Activated CD8-positive, alpha-beta memory T cell treated with anti-CD3 and anti-CD28 coated beads, Interleukin-2, amount 10 ng/mL, durations not matched to agents 7 days and 5 days (primary cell): Measurements from ENCODE around the gene GDF7. TPM values are rescaled to one million over a fixed set of nuclear protein-coding genes. Genes with fewer than 3 reads are reported as not detected.

Experiments
- ATAC-seq: fragments of 150-1000 bp; cut with Tn5 transposase; one replicate; pipeline ENCODE4 v1.10.0; 2021; ENCODE audit warnings: moderate library complexity
- CTCF ChIA-PET: fragments of 350-600 bp; sonication (Branson Sonifier 250); formaldehyde crosslinking; loops from one replicate; lab custom pipeline; 2021; ENCODE audit warnings: antibody characterized with exemption; lab: Charles Lee
- DNase-seq: peaks from one replicate; pipeline ENCODE4 v3.0.0-alpha.2; 2020
- H3K27ac Mint-ChIP-seq: one replicate; pipeline ENCODE4 v1.8.0; 2021; ENCODE audit warnings: mild to moderate bottlenecking, mixed read lengths
- H3K27me3 Mint-ChIP-seq: one replicate; pipeline ENCODE4 v1.8.0; 2021; ENCODE audit warnings: mixed read lengths
- H3K36me3 Mint-ChIP-seq: one replicate; pipeline ENCODE4 v1.8.0; 2021; ENCODE audit warnings: mild to moderate bottlenecking, mixed read lengths
- H3K4me1 Mint-ChIP-seq: one replicate; pipeline ENCODE4 v1.8.0; 2021; ENCODE audit warnings: mixed read lengths
- H3K4me3 Mint-ChIP-seq: one replicate; pipeline ENCODE4 v1.8.0; 2021; ENCODE audit warnings: mild to moderate bottlenecking, moderate library complexity, mixed read lengths
- H3K9me3 Mint-ChIP-seq: one replicate; pipeline ENCODE4 v1.8.0; 2022; ENCODE audit warnings: low read depth, mixed read lengths
- total RNA-seq, 2 experiments: library from RNA; stranded (reverse); gene quantifications; one replicate each; pipeline ENCODE4 v1.2.3, GENCODE V29; 2021

GDF7 gene
- total RNA-seq: not detected

- H3K4me3 Mint-ChIP-seq: peak within 1 kb of the TSS; percentile 61
- peaks cover 17% of the 10 kb centered on the region for H3K4me1 Mint-ChIP-seq
- DNase-seq (no peak), ATAC-seq (no peak)
- H3K27ac Mint-ChIP-seq: no peak within 1 kb of the TSS
- no peaks in the 10 kb centered on the region for H3K36me3 Mint-ChIP-seq
- H3K27me3 Mint-ChIP-seq: peaks cover 89% of the 10 kb centered on the region
- CTCF ChIA-PET: interaction anchor here (0.7 to 8.6 kb wide), 6 partner anchors 9 to 297 kb away, joined by 3 to 154 read pairs (median 8); partner anchors contain the start of genes HS1BP3 and RHOB
- H3K9me3 Mint-ChIP-seq: no peaks in the 10 kb centered on the region
Observed at GRCh38 chr2:20666304-20667150, at the start of gene GDF7. Gene GDF7, plus strand, starts transcription at chr2:20667144. Its CDS starts 96 bp downstream, at chr2:20667240.

GRCh38 chr2:20617892-20618467 is 49.0 kb upstream of the GDF7 start:
- Mint-ChIP-seq H3K9me3 (no peaks in the 10 kb centered on the region), H3K27ac (no peak overlapping the region), H3K36me3 (no peaks in the 10 kb centered on the region), H3K27me3 (no peaks in the 10 kb centered on the region), H3K4me3 (no peak overlapping the region), H3K4me1 (peaks cover 2% of the 10 kb centered on the region)
- CTCF ChIA-PET: interaction anchor here (1.1 kb wide), 1 partner anchor 33 kb away, joined by 3 read pairs; the partner anchor contains the start of gene HS1BP3
- no peak for ATAC-seq
- no peak for DNase-seq

GRCh38 chr2:20618468-20618885 is 48.5 kb upstream of the GDF7 start:
- H3K27ac Mint-ChIP-seq: no peak overlapping the region
- H3K27me3 Mint-ChIP-seq: no peaks in the 10 kb centered on the region
- no peaks in the 10 kb centered on the region for H3K36me3 Mint-ChIP-seq
- no peaks in the 10 kb centered on the region for H3K9me3 Mint-ChIP-seq
- CTCF ChIA-PET: interaction anchor here (1.1 kb wide), 1 partner anchor 33 kb away, joined by 3 read pairs; the partner anchor contains the start of gene HS1BP3
- no peak overlapping the region for H3K4me3 Mint-ChIP-seq
- ATAC-seq: no peak
- H3K4me1 Mint-ChIP-seq: peaks cover 2% of the 10 kb centered on the region
- DNase-seq: no peak

- Mint-ChIP-seq H3K9me3 (no peaks in the 10 kb centered on the region), H3K27ac (no peak overlapping the region), H3K4me1 (peaks cover 2% of the 10 kb centered on the region), H3K36me3 (no peaks in the 10 kb centered on the region), H3K4me3 (no peak overlapping the region), H3K27me3 (no peaks in the 10 kb centered on the region)
- CTCF ChIA-PET: interaction anchor here (0.7 kb wide), 1 partner anchor 19 kb away, joined by 3 read pairs; no protein-coding TSS in a partner anchor
- DNase-seq: no peak
- ATAC-seq: no peak
Observed at GRCh38 chr2:20618886-20619521, 47.9 kb upstream of the GDF7 start.

- ATAC-seq: no peak
Observed at GRCh38 chr2:20619624-20620024, 47.3 kb upstream of the GDF7 start.

GRCh38 chr2:20620271-20620681 is 46.7 kb upstream of the GDF7 start:
- ATAC-seq (no peak), DNase-seq (no peak)
- Mint-ChIP-seq H3K4me1 (peaks cover 2% of the 10 kb centered on the region), H3K4me3 (no peak overlapping the region), H3K27me3 (no peaks in the 10 kb centered on the region), H3K36me3 (no peaks in the 10 kb centered on the region), H3K27ac (no peak overlapping the region), H3K9me3 (no peaks in the 10 kb centered on the region)
- CTCF ChIA-PET: no interaction called here

More at GRCh38 chr2:20619624-20620024, 47.3 kb upstream of the GDF7 start:
- H3K27me3 Mint-ChIP-seq: no peaks in the 10 kb centered on the region
- H3K9me3 Mint-ChIP-seq: no peaks in the 10 kb centered on the region
- CTCF ChIA-PET: interaction anchor here (0.7 kb wide), 1 partner anchor 20 kb away, joined by 3 read pairs; no protein-coding TSS in a partner anchor
- no peak overlapping the region for H3K27ac Mint-ChIP-seq
- no peak overlapping the region for H3K4me3 Mint-ChIP-seq
- DNase-seq: no peak
- H3K36me3 Mint-ChIP-seq: no peaks in the 10 kb centered on the region
- peaks cover 2% of the 10 kb centered on the region for H3K4me1 Mint-ChIP-seq

- H3K27me3 Mint-ChIP-seq: no peaks in the 10 kb centered on the region
- no peaks in the 10 kb centered on the region for H3K9me3 Mint-ChIP-seq
- no peak overlapping the region for H3K4me3 Mint-ChIP-seq
- peaks cover 2% of the 10 kb centered on the region for H3K4me1 Mint-ChIP-seq
- ATAC-seq: no peak
- no peaks in the 10 kb centered on the region for H3K36me3 Mint-ChIP-seq
- DNase-seq: no peak
- CTCF ChIA-PET: interaction anchor here (1.3 kb wide), 1 partner anchor 22 kb away, joined by 3 read pairs; no protein-coding TSS in a partner anchor
- H3K27ac Mint-ChIP-seq: no peak overlapping the region
Observed at GRCh38 chr2:20620696-20621365, 46.1 kb upstream of the GDF7 start.

- Mint-ChIP-seq H3K36me3 (no peaks in the 10 kb centered on the region), H3K4me3 (no peak overlapping the region), H3K9me3 (no peaks in the 10 kb centered on the region), H3K4me1 (peaks cover 2% of the 10 kb centered on the region), H3K27me3 (no peaks in the 10 kb centered on the region), H3K27ac (no peak overlapping the region)
- no peak for DNase-seq
- CTCF ChIA-PET: interaction anchor here (1.3 kb wide), 1 partner anchor 21 kb away, joined by 3 read pairs; no protein-coding TSS in a partner anchor
- no peak for ATAC-seq
Observed at GRCh38 chr2:20621366-20622295, 45.3 kb upstream of the GDF7 start.

- H3K36me3 Mint-ChIP-seq: no peaks in the 10 kb centered on the region
- H3K27me3 Mint-ChIP-seq: no peaks in the 10 kb centered on the region
Observed at GRCh38 chr2:20622296-20622686, 44.7 kb upstream of the GDF7 start.

GRCh38 chr2:20622731-20623130 is 44.2 kb upstream of the GDF7 start:
- ATAC-seq: no peak
- DNase-seq: no peak
- H3K9me3 Mint-ChIP-seq: no peaks in the 10 kb centered on the region
- H3K4me1 Mint-ChIP-seq: no peaks in the 10 kb centered on the region
- H3K36me3 Mint-ChIP-seq: no peaks in the 10 kb centered on the region
- CTCF ChIA-PET: no interaction called here
- H3K4me3 Mint-ChIP-seq: no peak overlapping the region
- no peaks in the 10 kb centered on the region for H3K27me3 Mint-ChIP-seq
- no peak overlapping the region for H3K27ac Mint-ChIP-seq

More at GRCh38 chr2:20622296-20622686, 44.7 kb upstream of the GDF7 start:
- Mint-ChIP-seq H3K27ac (no peak overlapping the region), H3K9me3 (no peaks in the 10 kb centered on the region), H3K4me3 (no peak overlapping the region), H3K4me1 (peaks cover under 1% of the 10 kb centered on the region)
- DNase-seq: no peak
- no peak for ATAC-seq
- CTCF ChIA-PET: no interaction called here

GRCh38 chr2:20623241-20623640 is 43.7 kb upstream of the GDF7 start:
- H3K27ac Mint-ChIP-seq: no peak overlapping the region
- CTCF ChIA-PET: no interaction called here
- H3K4me3 Mint-ChIP-seq: no peak overlapping the region
- H3K27me3 Mint-ChIP-seq: no peaks in the 10 kb centered on the region
- DNase-seq (no peak), ATAC-seq (no peak)
- no peaks in the 10 kb centered on the region for H3K4me1 Mint-ChIP-seq
- no peaks in the 10 kb centered on the region for H3K9me3 Mint-ChIP-seq
- H3K36me3 Mint-ChIP-seq: no peaks in the 10 kb centered on the region

- DNase-seq (no peak), ATAC-seq (no peak)
- CTCF ChIA-PET: no interaction called here
- H3K36me3 Mint-ChIP-seq: no peaks in the 10 kb centered on the region
- no peaks in the 10 kb centered on the region for H3K27me3 Mint-ChIP-seq
- H3K27ac Mint-ChIP-seq: no peak overlapping the region
- no peaks in the 10 kb centered on the region for H3K4me1 Mint-ChIP-seq
- H3K4me3 Mint-ChIP-seq: no peak overlapping the region
- no peaks in the 10 kb centered on the region for H3K9me3 Mint-ChIP-seq
Observed at GRCh38 chr2:20623741-20624155, 43.2 kb upstream of the GDF7 start.
